ENCODE data around the gene MYCT1.
A peak's percentile ranks its signal among the peaks of the same experiment; 100 is the strongest.

The MYCT1 gene

DNA sequence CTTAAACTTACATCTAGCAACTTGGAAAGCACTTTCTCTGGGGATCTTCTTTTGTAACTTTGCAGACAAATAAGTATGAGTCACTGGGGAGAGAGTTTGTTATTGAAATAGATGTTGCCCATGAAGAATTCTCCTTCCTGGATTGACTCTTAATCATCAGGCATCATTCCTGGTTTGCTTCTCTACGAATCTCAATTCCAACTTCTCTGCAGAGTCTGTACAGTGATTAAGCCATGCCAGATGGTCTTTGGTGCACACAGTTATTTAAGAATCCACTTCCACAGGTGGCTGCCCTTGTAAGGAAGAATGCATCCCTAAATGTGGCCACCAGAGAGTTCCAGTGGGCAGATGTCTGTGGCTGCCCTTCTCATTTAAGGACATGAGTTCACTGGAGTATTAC, 25.7 kb downstream of the MYCT1 start:
- DNase-seq = no peak

DNA sequence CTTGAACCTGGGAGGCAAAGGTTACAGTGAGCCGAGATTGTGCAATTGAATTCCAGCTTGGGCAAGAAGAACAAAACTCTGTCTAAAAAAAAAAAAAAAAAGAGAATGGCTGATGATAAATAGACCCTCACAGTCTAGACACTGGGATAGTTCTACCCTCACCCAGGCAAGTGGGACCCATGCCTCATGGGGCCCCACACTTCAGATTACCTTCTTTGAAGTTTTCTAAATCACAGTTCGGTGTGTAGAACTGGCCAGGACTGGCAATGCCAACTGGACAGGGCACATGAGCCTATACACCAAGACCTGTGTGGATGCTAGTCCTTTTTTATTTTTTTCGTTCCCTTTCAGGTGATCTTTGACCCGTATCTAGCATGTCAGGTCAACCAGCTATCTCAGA, 28.6 kb downstream of the MYCT1 start:
- no peak for DNase-seq

DNA sequence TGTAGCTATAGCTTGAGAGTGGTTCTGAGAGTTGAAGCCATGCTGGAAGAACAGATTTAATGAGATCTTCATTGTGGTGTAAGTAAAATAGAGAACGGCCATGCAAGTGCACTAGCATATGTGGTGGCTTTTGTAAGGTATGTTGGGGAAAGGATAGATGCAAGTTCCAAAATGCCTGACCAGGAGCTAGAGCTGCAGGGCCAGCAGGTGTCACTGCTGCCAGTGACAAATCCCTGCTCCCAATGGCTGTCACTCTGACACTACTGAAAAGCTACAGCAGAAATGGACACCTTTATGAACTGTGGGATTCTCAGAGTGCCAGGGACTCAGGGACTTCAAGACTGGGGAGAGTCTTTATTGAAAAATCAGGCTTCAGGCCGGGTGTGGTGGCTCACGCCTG, 29.8 kb downstream of the MYCT1 start:
- DNase-seq = no peak

DNA sequence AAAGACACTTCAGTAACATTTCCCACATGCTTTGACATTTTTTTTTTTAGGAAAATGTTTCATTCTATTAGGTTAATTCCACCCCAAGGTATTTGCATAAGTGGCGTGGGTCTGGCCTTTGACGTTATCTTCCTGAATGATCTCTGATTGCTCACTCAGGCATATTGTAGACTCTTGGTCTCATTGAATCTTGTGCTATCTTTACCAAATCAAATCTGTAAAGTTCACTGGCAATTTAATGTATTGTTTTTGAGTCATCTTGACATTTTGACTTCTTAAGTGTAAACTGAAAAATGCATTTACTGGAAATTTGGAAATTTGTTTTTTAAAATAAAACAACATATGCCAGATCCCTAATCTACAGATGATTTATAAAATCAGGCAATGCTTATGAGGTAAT, 36.9 kb downstream of the MYCT1 start:
- no peak for DNase-seq

DNA sequence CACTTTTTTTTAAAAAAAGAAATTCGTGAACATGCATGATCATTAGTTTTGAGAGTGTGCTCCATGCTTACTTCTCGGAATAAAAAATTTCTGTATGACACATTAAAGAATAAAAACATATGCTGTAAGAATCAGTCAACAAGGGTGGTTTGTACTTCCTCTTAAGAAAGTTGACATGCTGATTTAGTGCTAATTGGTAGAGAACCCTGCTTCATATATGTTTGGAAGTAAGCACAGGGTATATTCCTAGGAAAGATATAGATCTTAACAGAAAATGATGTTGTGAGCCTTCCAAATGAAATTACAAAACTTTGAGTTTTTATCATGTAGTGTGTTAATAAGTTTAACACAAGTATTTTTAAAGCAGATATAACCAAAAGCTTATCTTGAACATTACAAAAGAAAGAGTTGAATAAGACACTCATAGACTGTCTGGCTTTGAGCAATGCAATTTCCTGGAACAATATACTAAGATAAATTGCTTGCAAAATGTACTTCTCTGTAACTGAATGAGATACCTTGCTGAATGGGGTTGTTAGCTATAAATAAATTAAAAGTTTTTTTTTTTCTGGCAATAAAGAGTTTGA, 39.1 kb downstream of the MYCT1 start:
- no peak for DNase-seq

DNA sequence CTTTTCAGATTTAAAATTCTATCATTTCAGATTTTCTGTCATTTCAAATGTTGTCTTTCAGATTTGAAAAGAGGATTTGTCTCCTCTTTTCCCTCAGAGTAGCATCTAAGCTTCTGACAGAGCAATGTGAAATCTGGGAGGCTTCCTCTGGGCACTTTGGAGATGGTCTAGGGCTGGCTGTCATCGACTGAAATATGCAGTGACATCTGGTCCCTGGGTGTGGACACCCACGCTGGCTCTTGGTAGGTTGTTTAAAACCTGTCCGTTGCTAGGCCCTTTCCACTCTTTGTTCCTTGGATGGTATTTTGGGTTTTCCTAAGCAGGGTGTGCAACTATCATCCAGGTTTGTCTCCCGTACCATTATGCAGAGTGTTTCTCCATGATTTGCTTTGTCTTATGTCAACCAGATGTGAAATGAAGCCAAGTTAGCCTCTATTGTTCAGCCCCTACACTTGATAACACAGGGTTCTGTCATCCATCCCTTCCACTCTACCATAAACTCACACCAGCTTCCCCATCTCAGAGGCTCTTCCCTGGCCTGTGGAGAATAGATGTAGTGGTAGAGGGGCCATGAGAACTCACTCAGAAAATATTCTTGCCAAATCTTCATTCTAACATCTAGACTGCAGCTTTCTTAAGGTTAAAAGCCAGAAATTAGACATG, 47.9 kb downstream of the MYCT1 start:
- no peak for DNase-seq

DNA sequence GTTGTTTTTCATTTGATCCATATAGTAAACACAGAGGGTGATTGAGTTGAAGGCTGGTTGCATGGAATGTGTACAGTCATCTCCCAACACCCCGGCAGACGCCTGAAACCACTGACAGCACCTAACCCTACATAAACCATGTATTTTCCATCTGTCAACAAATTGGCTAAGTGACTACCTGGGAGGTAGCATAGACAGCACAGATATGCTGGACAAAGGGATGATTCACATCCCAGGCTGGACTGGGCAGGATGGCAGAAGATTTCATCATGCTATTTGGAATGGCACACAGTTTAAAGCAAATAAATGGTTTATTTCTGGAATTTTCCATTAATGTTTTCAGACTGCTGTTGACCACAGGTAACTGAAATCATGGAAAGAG, 48.5 kb downstream of the MYCT1 start:
- DNase-seq = no peak

DNA sequence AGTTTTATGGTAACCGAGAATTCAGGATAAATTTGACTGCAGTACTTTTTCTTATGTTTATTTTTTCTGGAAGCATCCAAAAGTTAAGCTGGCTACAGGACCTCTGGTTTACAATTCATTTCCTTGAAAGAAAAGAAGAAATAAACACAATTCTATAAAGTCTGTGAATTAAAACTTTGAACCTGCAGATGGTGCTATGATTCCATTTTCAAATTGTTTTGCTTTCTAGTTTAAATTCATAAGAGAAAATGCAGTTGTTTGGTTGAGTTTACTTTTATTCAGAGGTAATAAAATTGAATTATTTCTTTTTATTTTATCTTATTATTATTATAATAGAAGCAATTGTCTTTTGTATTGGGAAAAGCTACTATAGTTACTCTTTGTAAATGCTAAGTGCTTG, 51.1 kb downstream of the MYCT1 start:
- no peak for DNase-seq

DNA sequence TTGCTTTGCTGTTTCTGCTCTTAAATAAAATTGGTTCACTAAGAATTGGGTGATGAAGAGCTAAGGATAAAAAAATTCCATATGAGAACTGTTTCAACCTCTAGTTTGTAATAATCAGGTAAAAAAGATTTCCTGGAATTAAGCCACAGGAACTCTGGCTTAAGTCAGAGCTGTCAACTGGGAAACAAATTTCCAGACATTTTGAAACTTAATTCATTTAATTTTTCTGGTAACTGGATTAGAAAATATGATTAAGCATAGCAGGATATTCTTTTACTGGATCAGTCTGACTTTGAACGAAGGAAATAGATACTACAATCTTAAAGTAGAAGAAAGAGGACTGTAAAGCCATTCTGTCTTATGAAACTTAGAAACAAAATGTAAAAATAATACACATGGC, 51.6 kb downstream of the MYCT1 start:
- no peak for DNase-seq

DNA sequence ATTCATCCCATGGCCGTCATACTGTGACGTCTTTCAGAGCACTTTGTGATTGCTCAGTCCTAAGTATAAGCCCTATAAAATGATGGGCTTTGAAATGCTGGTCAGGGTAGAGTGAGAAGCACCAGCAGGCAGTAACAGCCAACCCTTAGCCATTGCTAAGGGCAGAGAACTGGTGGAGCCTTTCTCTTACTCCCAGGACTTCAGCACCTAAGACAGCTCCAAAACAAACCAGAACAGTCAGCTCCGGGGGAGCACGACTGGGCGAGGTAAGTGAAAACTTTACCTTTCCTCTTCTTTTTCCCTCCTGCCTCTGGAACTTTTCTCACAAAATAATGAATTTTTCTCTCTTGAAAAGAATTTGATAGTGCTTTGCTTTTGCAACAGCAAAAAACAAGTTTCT, 53.0 kb downstream of the MYCT1 start, which contains the start of gene VIP:
Gene VIP, plus strand, starts transcription at position 104 of the 400 bp plus-strand sequence. CDS start 1,381 bp downstream, outside the sequence.
- DNase-seq = peak in 1 of 2 donors; percentile 12

DNA sequence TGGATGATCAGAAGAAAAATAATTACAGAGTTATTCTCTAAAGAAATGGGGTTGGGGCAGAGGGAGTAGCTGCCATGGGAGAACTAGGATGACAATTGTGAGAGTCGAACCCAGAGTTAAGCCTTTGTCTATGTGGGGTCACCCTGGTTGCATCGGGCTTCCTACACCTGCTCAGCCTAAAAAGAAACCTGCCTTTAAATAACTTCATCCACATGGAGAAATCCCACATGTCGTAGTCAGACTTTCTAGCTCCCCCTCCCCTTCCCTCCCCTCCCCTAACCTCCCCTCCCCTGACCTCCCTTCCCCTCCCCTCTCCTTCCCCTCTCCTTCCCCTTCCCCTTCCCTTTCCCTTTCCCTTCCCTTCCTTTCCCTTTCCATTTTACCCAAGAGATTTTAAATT, 67.6 kb downstream of the MYCT1 start:
- no peak for DNase-seq

DNA sequence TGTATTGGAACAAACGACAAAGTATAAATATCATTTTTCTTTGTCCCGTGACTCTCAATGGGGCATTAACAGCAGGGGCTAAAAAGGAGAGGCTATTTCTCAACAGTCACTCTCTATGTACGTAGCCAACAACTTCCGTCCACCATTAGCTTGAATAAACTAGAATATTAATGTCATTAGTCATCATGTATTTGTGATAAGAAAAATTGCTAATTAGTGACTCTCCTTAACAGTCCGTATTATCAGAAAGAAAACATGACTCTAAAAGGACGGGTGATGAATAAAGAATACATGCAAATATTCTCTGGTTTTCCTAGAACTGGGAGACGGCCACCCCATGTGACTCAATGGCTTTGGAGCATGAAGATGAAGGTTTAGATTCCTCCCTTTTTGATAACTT, 71.5 kb downstream of the MYCT1 start:
- DNase-seq = no peak

DNA sequence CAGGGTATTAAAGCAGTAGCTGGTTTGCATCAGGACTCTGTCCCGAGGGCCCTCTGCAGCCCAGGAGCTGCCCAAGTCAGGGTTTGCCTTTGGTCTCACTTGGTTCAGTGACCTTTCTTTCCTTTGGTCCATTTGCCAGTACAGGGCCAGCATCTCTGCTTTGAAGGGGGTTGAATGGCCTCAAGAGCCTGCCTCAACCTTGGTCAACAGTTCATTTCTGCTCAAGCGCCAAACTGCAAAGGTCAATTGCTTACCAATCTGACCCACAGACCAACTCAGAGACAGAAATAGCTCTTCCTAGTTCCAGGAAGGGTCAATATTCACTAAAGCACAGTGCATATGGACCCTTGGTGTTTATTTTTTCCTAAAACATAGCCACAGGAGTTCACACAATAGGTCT, 72.3 kb downstream of the MYCT1 start:
- DNase-seq = no peak

DNA sequence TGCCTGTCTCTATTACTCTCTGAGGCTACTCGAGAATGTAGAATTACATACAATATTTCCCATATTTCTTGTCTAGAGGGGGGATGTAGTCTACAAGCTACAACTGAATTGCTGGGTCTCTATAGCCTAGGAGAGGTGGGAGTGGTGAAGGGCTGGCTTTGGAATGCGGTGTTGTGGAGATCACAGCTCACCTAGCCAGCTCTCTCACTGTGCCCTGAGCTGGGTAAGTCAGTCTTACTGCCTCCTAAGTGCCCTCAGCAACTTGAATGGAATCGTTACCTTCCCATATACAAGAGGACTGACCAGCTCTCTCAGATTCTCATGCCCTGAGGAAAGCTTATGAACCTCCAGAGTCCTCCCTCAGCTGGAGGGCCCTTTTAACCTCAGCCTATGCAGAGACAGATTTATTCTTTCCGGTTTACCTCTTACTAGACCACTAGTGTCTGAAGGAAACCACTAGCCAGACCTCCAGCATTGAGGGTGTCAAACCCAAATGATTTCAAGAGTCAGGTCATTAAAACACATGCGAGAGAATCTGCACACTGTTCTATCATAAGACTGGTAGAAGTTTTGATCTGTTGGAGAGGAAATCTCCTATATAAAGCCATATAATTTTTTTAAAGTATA, 73.5 kb downstream of the MYCT1 start:
- no peak for DNase-seq
